Measurements from ENCODE around the gene SAMD1. TPM values are rescaled to one million over a fixed set of nuclear protein-coding genes. Genes with fewer than 3 reads are reported as not detected.

SAMD1 gene
- total and polyA plus RNA-seq, 2 of the 13 experiments (the other 11 are each of a cell fraction or from before 2014, with no cell fraction given): 17.5 to 45.0 TPM

- TF ChIP-seq, protein P1, sequence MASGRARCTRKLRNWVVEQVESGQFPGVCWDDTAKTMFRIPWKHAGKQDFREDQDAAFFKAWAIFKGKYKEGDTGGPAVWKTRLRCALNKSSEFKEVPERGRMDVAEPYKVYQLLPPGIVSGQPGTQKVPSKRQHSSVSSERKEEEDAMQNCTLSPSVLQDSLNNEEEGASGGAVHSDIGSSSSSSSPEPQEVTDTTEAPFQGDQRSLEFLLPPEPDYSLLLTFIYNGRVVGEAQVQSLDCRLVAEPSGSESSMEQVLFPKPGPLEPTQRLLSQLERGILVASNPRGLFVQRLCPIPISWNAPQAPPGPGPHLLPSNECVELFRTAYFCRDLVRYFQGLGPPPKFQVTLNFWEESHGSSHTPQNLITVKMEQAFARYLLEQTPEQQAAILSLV (CRISPR knock-in tag; IDR thresholded peaks at IDR 0.05; ENCODE audit: borderline replicate concordance): peak; percentile 58; the same call in 1 of the 2 replicates
- TF ChIP-seq ZEB1 (IDR thresholded peaks at IDR 0.05; ENCODE audit: insufficient replicate concordance, low read depth): no peak
- peak; percentile 87 for TF ChIP-seq NFYC (CRISPR knock-in tag; IDR thresholded peaks at IDR 0.05)
- no peak for TF ChIP-seq DPF2 (CRISPR knock-in tag; IDR thresholded peaks at IDR 0.05; ENCODE audit: borderline replicate concordance, low read depth)
- TF ChIP-seq KLF13 (CRISPR knock-in tag; IDR thresholded peaks at IDR 0.05): no peak
- no peak for TF ChIP-seq ZNF576 (CRISPR knock-in tag; IDR thresholded peaks at IDR 0.05)
- TF ChIP-seq ZNF569 (CRISPR knock-in tag; IDR thresholded peaks at IDR 0.05; ENCODE audit: borderline replicate concordance): no peak
- peak; percentile 79 for TF ChIP-seq POLR2AphosphoS5 (IDR thresholded peaks at IDR 0.05; ENCODE audit: low read depth, low read length)
- TF ChIP-seq, protein P2, sequence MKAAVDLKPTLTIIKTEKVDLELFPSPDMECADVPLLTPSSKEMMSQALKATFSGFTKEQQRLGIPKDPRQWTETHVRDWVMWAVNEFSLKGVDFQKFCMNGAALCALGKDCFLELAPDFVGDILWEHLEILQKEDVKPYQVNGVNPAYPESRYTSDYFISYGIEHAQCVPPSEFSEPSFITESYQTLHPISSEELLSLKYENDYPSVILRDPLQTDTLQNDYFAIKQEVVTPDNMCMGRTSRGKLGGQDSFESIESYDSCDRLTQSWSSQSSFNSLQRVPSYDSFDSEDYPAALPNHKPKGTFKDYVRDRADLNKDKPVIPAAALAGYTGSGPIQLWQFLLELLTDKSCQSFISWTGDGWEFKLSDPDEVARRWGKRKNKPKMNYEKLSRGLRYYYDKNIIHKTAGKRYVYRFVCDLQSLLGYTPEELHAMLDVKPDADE (CRISPR knock-in tag; IDR thresholded peaks at IDR 0.05): no peak
- TF ChIP-seq, protein P3, sequence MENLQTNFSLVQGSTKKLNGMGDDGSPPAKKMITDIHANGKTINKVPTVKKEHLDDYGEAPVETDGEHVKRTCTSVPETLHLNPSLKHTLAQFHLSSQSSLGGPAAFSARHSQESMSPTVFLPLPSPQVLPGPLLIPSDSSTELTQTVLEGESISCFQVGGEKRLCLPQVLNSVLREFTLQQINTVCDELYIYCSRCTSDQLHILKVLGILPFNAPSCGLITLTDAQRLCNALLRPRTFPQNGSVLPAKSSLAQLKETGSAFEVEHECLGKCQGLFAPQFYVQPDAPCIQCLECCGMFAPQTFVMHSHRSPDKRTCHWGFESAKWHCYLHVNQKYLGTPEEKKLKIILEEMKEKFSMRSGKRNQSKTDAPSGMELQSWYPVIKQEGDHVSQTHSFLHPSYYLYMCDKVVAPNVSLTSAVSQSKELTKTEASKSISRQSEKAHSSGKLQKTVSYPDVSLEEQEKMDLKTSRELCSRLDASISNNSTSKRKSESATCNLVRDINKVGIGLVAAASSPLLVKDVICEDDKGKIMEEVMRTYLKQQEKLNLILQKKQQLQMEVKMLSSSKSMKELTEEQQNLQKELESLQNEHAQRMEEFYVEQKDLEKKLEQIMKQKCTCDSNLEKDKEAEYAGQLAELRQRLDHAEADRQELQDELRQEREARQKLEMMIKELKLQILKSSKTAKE (CRISPR knock-in tag; IDR thresholded peaks at IDR 0.05; ENCODE audit: borderline replicate concordance): no peak
- no peak for TF ChIP-seq NFE2L2 (IDR thresholded peaks at IDR 0.05; ENCODE audit: low read length)
- TF ChIP-seq TMF1 (CRISPR knock-in tag; IDR thresholded peaks at IDR 0.05; ENCODE audit: low read depth): no peak
- TF ChIP-seq MED8 (CRISPR knock-in tag; IDR thresholded peaks at IDR 0.05; ENCODE audit: insufficient replicate concordance): no peak
- no peak for TF ChIP-seq CERS6 (CRISPR knock-in tag; IDR thresholded peaks at IDR 0.05)
- peak; percentile 56; the same call in 1 of the 2 replicates for TF ChIP-seq FOXO1 (CRISPR knock-in tag; IDR thresholded peaks at IDR 0.05)
- TF ChIP-seq KDM2A (CRISPR knock-in tag; IDR thresholded peaks at IDR 0.05; ENCODE audit: borderline replicate concordance, low read depth): peak; percentile 97
- no peak for TF ChIP-seq RBM39 (IDR thresholded peaks at IDR 0.05; ENCODE audit: low read depth, low read length, poor library complexity, severe bottlenecking)
- no peak for TF ChIP-seq MLLT10 (CRISPR knock-in tag; IDR thresholded peaks at IDR 0.05)
- 0 out of 2 replicates have a peak, but pooled peaks have one; percentile 66 for TF ChIP-seq ZNF761 (CRISPR knock-in tag; conservative IDR thresholded peaks at IDR 0.05)
- 0 out of 2 replicates have a peak, but pooled peaks have one; percentile 39 for TF ChIP-seq PCBP1 (IDR thresholded peaks at IDR 0.05; ENCODE audit: borderline replicate concordance, low read depth, low read length)
- TF ChIP-seq ZNF782 (CRISPR knock-in tag; IDR thresholded peaks at IDR 0.05; ENCODE audit: borderline replicate concordance): 0 out of 2 replicates have a peak, but pooled peaks have one; percentile 18
- TF ChIP-seq PHF8 (CRISPR knock-in tag; IDR thresholded peaks at IDR 0.05): peak; percentile 82
- TF ChIP-seq, protein P4, sequence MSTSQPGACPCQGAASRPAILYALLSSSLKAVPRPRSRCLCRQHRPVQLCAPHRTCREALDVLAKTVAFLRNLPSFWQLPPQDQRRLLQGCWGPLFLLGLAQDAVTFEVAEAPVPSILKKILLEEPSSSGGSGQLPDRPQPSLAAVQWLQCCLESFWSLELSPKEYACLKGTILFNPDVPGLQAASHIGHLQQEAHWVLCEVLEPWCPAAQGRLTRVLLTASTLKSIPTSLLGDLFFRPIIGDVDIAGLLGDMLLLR (CRISPR knock-in tag; IDR thresholded peaks at IDR 0.05): no peak
These were observed 9.4 kb downstream of the SAMD1 start (continued) for GRCh38 chr19:14080887-14081796.
